Measurements from ENCODE around the gene UGT1A10.
"Not testable (repeated sequence)": the region's sequence is repeated elsewhere in the genome, so short reads cannot be mapped to it uniquely, and the experiment has no call there.

UGT1A10 gene

GRCh38 chr2:233688341-233688740 lies 52.1 kb downstream of the UGT1A10 start:
- in situ Hi-C loops (cut with HindIII; ENCODE audit: low pct_unique_long_range_greater_than_20kb, low sequenced_read_pairs) = no loop called here
- no peak for TF ChIP-seq JUND (IDR thresholded peaks at IDR 0.05; ENCODE audit: low read depth)
- no peak for DNase-seq (ENCODE audit: low read depth in 1 of 2, low spot score in 1 of 2)

- TF ChIP-seq JUND (IDR thresholded peaks at IDR 0.05; ENCODE audit: low read depth) = no peak
- DNase-seq (ENCODE audit: low read depth in 1 of 2, low spot score in 1 of 2) = no peak
- in situ Hi-C loops (cut with HindIII; ENCODE audit: low pct_unique_long_range_greater_than_20kb, low sequenced_read_pairs) = no loop called here
These were observed 52.8 kb downstream of the UGT1A10 start for GRCh38 chr2:233689031-233689430.

- no peak for TF ChIP-seq JUND (IDR thresholded peaks at IDR 0.05; ENCODE audit: low read depth)
- DNase-seq (ENCODE audit: low read depth in 1 of 2, low spot score in 1 of 2) = no peak
- in situ Hi-C loops (cut with HindIII; ENCODE audit: low pct_unique_long_range_greater_than_20kb, low sequenced_read_pairs) = no loop called here
These were observed 53.3 kb downstream of the UGT1A10 start for GRCh38 chr2:233689501-233689900.

GRCh38 chr2:233690444-233690843 lies 54.2 kb downstream of the UGT1A10 start:
- in situ Hi-C loops (cut with HindIII; ENCODE audit: low pct_unique_long_range_greater_than_20kb, low sequenced_read_pairs) = no loop called here
- no peak for TF ChIP-seq JUND (IDR thresholded peaks at IDR 0.05; ENCODE audit: low read depth)
- DNase-seq (ENCODE audit: low read depth in 1 of 2, low spot score in 1 of 2) = no peak

- in situ Hi-C loops (cut with HindIII; ENCODE audit: low pct_unique_long_range_greater_than_20kb, low sequenced_read_pairs) = no loop called here
- no peak for TF ChIP-seq JUND (IDR thresholded peaks at IDR 0.05; ENCODE audit: low read depth)
- DNase-seq (ENCODE audit: low read depth in 1 of 2, low spot score in 1 of 2) = no peak
These were observed 55.5 kb downstream of the UGT1A10 start for GRCh38 chr2:233691443-233692433.

GRCh38 chr2:233692648-233693047 lies 56.4 kb downstream of the UGT1A10 start, which contains the start of gene UGT1A6:
TSS of gene UGT1A6 (plus strand) at chr2:233692890. CDS start at chr2:233693005, 115 bp downstream.
- no peak for DNase-seq (ENCODE audit: low read depth in 1 of 2, low spot score in 1 of 2)
- no peak for TF ChIP-seq JUND (IDR thresholded peaks at IDR 0.05; ENCODE audit: low read depth)
- in situ Hi-C loops (cut with HindIII; ENCODE audit: low pct_unique_long_range_greater_than_20kb, low sequenced_read_pairs) = no loop called here

GRCh38 chr2:233693963-233694362 lies 57.7 kb downstream of the UGT1A10 start:
- TF ChIP-seq JUND (IDR thresholded peaks at IDR 0.05; ENCODE audit: low read depth) = no peak
- in situ Hi-C loops (cut with HindIII; ENCODE audit: low pct_unique_long_range_greater_than_20kb, low sequenced_read_pairs) = no loop called here
- DNase-seq (ENCODE audit: low read depth in 1 of 2, low spot score in 1 of 2) = no peak

- DNase-seq (ENCODE audit: low read depth in 1 of 2, low spot score in 1 of 2) = no peak
- no peak for TF ChIP-seq JUND (IDR thresholded peaks at IDR 0.05; ENCODE audit: low read depth)
- in situ Hi-C loops (cut with HindIII; ENCODE audit: low pct_unique_long_range_greater_than_20kb, low sequenced_read_pairs) = no loop called here
These were observed 62.5 kb downstream of the UGT1A10 start for GRCh38 chr2:233698740-233699139.

GRCh38 chr2:233699424-233700027 lies 63.3 kb downstream of the UGT1A10 start:
- no peak for DNase-seq (ENCODE audit: low read depth in 1 of 2, low spot score in 1 of 2)
- TF ChIP-seq JUND (IDR thresholded peaks at IDR 0.05; ENCODE audit: low read depth) = no peak
- in situ Hi-C loops (cut with HindIII; ENCODE audit: low pct_unique_long_range_greater_than_20kb, low sequenced_read_pairs) = no loop called here

- in situ Hi-C loops (cut with HindIII; ENCODE audit: low pct_unique_long_range_greater_than_20kb, low sequenced_read_pairs) = no loop called here
- no peak for TF ChIP-seq JUND (IDR thresholded peaks at IDR 0.05; ENCODE audit: low read depth)
- DNase-seq (ENCODE audit: low read depth in 1 of 2, low spot score in 1 of 2) = no peak
These were observed 63.9 kb downstream of the UGT1A10 start for GRCh38 chr2:233700028-233700635.

GRCh38 chr2:233700842-233701241 lies 64.6 kb downstream of the UGT1A10 start:
- in situ Hi-C loops (cut with HindIII; ENCODE audit: low pct_unique_long_range_greater_than_20kb, low sequenced_read_pairs); DNase-seq (ENCODE audit: low read depth in 1 of 2, low spot score in 1 of 2): not testable (repeated sequence)

GRCh38 chr2:233702238-233702637 lies 66.0 kb downstream of the UGT1A10 start:
- in situ Hi-C loops (cut with HindIII; ENCODE audit: low pct_unique_long_range_greater_than_20kb, low sequenced_read_pairs) = no loop called here
- DNase-seq (ENCODE audit: low read depth in 1 of 2, low spot score in 1 of 2) = no peak
- TF ChIP-seq JUND (IDR thresholded peaks at IDR 0.05; ENCODE audit: low read depth) = no peak
